Spinal cord (tissue), 10 donors: ENCODE measurements around the gene PALD1. TPM values are rescaled to one million over a fixed set of nuclear protein-coding genes. Genes with fewer than 3 reads are reported as not detected.

Experiments
- DNase-seq, 6 donors: peaks; one replicate each; pipeline versions ENCODE4 v3.0.0 to v3.0.0-alpha.2; 2013 to 2015; ENCODE audit warnings: low spot score in 6 of 6, low read depth in 4 of 6
- H3K27ac ChIP-seq: one replicate; pipeline ENCODE4 v1.5.1; 2013; ENCODE audit warnings: low read depth, low read length, control low read depth
- H3K27me3 ChIP-seq: one replicate; pipeline ENCODE4 v1.6.1; 2013; ENCODE audit warnings: low read length; ENCODE audit not compliant: control insufficient read depth, insufficient read depth
- H3K36me3 ChIP-seq: one replicate; pipeline ENCODE4 v1.6.1; 2013; ENCODE audit warnings: low read length; ENCODE audit not compliant: control insufficient read depth, insufficient read depth
- H3K4me1 ChIP-seq: one replicate; pipeline ENCODE4 v1.6.1; 2013; ENCODE audit warnings: low read length; ENCODE audit not compliant: control insufficient read depth, insufficient read depth
- H3K4me3 ChIP-seq: one replicate; pipeline ENCODE4 v1.5.1; 2013; ENCODE audit warnings: low read depth, low read length, control low read depth
- H3K9me3 ChIP-seq: one replicate; pipeline ENCODE4 v1.6.1; 2013; ENCODE audit warnings: low read length; ENCODE audit not compliant: control insufficient read depth, insufficient read depth
- WGBS: methylation state at CpG from one replicate; pipeline ENCODE4 v1.1.5; 2013; ENCODE audit warnings: missing lambda C conversion rate; ENCODE audit not compliant: insufficient coverage; 5-methylcytosine and 5-hydroxymethylcytosine counted together
- polyA plus RNA-seq, 2 donors: library from polyadenylated mRNA; unstranded; fragments of 120-200 nt; gene quantifications; one replicate each; pipeline ENCODE4 v1.2.1, GENCODE V29; 2013; ENCODE audit not compliant: insufficient read length in 2 of 2
- total RNA-seq, 2 donors: library from RNA; depleted of rRNA in 1 of 2; stranded (reverse); fragments of 120-200 nt in 1 of 2; fragments of >200 nt in 1 of 2; gene quantifications; one replicate each; pipeline versions ENCODE4 v1.2.3 to v1.2.4, GENCODE V29; 2013 to 2014
- donor health status: healthy.

Gene PALD1
- total and polyA plus RNA-seq, 4 donors: 10.0 to 26.3 (median 24.1) TPM

DNA sequence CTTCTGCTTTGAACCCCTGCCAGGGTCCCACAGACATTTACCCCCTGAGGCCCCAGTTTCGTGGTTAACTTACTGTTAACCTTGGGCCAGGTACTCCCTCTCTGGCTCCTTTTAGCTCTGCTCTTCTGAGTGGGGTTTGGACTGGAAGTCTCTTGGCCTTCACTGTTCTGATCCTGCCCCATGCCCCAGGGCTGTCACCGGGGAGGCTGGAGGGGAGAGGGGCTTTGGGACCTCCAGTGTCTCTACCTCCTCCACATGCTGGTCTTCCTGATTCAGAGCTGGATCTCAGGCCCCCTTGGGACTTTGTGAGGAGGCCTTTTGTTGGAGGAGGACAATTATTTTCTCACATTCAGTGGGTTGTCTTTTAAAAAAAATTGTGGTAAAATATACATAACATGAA is 12.7 kb upstream of the PALD1 start:
- H3K4me3 ChIP-seq: no peak overlapping the region
- H3K27me3 ChIP-seq: no peaks in the 10 kb centered on the region
- no peak overlapping the region for H3K27ac ChIP-seq
- peaks cover 44% of the 10 kb centered on the region for H3K4me1 ChIP-seq
- H3K9me3 ChIP-seq: no peaks in the 10 kb centered on the region
- H3K36me3 ChIP-seq: no peaks in the 10 kb centered on the region
- WGBS: 80% methylated on average over 1 of the region's 2 CpGs
- no peak for DNase-seq

DNA sequence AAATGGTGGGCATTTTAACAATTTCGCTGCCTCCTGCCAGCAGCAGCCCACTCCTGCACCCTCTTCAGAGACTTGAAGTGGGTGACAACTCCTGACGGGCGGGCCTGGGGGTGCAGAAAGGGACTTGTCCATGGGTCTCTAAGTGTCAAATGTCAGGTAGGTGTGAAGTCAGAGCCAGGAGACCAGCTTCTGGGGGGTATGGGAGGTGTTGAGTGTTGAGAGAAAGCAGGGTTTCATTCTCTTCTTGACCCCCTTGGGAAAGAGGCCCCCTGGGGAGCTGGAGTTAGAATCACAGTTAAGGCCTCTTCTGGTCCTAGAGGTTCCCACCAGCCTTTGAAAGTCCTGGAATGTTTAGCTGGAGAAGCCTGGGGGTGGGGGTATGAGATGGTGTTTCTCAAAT is 11.6 kb upstream of the PALD1 start:
- Histone ChIP-seq H3K27ac (no peak overlapping the region), H3K36me3 (no peaks in the 10 kb centered on the region), H3K4me1 (peaks cover 36% of the 10 kb centered on the region), H3K27me3 (no peaks in the 10 kb centered on the region), H3K9me3 (no peaks in the 10 kb centered on the region), H3K4me3 (no peak overlapping the region)
- no peak for DNase-seq
- WGBS: 94% methylated on average over 2 of the region's 3 CpGs

DNA sequence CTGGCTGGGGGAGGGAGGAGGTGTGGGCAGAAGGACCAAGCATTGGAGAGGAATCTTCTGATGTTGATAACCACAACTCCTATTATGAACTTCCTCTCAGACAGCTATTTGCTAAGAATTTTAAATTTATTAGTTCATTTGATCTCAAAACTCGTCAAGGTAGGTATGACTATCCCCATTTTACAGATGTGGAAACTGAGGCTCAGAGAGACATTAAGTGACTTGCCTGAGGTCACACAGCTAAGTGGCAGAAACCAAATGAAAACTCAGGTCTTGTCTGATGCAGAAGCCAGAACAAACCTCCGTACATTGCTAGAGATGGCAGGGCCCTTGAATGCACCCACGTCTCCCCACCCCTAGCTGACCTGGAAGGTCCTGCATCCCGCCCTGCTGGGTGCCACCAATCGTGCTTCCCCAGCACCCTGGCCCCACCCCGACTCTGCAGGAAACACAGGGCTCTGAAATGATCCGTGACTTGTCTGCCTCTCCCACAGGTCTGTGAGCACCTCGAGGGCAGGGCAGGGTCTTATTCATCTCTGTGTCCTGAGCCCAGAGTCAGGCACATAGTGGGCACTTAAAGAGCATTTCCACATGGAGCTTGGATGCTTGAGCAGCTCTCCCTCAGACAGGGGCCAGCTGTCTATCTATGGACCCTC is 5.6 kb upstream of the PALD1 start:
- peaks cover 1% of the 10 kb centered on the region for H3K9me3 ChIP-seq
- H3K4me3 ChIP-seq: no peak overlapping the region
- no peak overlapping the region for H3K27ac ChIP-seq
- WGBS: 87% methylated on average over 7 of the region's 8 CpGs
- no peaks in the 10 kb centered on the region for H3K27me3 ChIP-seq
- DNase-seq: no peak
- no peaks in the 10 kb centered on the region for H3K36me3 ChIP-seq
- H3K4me1 ChIP-seq: peaks cover 26% of the 10 kb centered on the region

DNA sequence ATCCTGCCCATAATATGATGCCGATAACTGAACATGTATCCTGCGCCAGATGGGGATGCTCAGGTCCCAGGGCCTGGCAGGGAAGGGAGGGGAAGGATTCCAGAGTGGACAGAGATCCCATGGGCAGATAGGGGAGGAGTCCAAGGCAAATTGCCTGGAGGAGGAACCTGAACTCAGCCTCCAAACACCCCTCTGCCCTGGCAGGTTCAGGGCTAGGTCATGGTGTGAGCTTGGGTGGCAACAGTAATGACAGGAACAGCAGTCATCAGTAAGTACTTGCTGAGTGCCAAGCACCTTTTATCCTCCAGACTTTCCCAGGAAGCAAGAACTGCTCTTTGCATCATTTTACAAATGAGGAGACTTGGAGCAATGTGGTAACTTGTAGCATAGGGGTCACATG is 3.8 kb upstream of the PALD1 start:
- WGBS: 100% methylated on average over 1 of the region's 2 CpGs

DNA sequence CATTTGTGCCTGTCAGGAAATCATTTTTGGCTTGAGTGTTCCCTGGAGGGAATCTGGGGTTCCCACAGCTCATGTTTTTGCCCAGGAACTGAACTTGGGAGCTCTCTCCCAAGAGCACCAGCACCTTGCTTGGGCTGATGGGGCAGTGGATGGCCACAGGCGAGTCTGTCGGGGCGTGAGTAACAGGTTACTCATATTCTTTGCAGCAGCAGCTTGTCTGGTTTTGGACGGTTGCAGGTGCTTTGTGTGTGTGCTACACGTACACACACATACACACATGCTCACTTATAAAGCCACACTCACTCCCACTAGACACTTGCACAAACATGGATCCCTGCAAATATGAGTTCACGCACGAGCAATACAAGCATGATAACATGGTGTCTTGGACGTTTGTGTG is 2.9 kb upstream of the PALD1 start:
- Histone ChIP-seq H3K27ac (no peak overlapping the region), H3K4me3 (no peak overlapping the region), H3K36me3 (peaks cover 3% of the 10 kb centered on the region), H3K27me3 (no peaks in the 10 kb centered on the region), H3K9me3 (peaks cover 1% of the 10 kb centered on the region), H3K4me1 (peaks cover 34% of the 10 kb centered on the region)
- no peak for DNase-seq
- 89% methylated on average over 5 of the region's 8 CpGs for WGBS

More for the DNA sequence above, 3.8 kb upstream of the PALD1 start:
- H3K27me3 ChIP-seq: no peaks in the 10 kb centered on the region
- H3K4me1 ChIP-seq: peaks cover 27% of the 10 kb centered on the region
- H3K27ac ChIP-seq: no peak overlapping the region
- no peak for DNase-seq
- H3K4me3 ChIP-seq: no peak overlapping the region
- H3K36me3 ChIP-seq: no peaks in the 10 kb centered on the region
- peaks cover 1% of the 10 kb centered on the region for H3K9me3 ChIP-seq

DNA sequence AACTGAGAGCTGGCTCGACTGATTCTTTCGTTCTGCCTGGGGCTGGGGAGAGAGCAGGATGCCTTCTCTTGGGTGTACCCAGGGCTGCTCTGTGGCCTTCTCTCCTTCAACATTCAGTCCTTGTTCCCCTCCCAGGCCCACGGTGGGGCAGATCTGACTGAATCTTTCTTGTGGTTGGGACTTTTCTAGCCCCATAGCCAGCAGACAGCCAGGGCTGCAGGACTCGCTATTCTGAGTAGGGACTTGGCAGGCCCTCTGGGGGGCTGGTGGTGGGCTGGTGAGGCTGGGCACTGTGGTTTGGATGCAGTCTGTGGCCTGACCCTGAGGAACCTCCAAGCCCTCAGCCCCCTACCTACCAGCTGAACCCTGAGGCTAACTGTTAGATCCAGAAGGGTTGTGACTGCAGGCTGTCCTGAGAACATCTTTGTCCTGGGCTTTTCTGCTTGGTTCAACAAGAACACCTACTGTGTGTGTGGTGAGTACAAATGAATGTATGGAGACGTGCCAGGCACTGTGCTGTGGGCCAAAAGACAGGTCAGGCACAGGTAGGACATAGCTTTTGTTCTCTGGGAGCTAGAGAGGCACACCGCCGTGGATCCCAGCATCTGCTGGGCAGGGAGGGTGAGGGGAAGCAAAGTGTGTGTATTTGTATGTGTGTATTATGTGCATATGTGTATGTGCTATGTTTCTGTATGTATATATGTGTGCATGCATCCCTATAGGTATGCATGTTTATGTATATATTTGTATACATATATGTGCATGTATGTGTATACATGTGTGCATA is 2.1 kb upstream of the PALD1 start:
- Histone ChIP-seq H3K4me1 (peaks cover 42% of the 10 kb centered on the region), H3K27me3 (no peaks in the 10 kb centered on the region), H3K27ac (no peak overlapping the region), H3K36me3 (peaks cover 3% of the 10 kb centered on the region), H3K9me3 (peaks cover 1% of the 10 kb centered on the region), H3K4me3 (no peak overlapping the region)
- 63% methylated on average over 7 of the region's 7 CpGs for WGBS
- no peak for DNase-seq

DNA sequence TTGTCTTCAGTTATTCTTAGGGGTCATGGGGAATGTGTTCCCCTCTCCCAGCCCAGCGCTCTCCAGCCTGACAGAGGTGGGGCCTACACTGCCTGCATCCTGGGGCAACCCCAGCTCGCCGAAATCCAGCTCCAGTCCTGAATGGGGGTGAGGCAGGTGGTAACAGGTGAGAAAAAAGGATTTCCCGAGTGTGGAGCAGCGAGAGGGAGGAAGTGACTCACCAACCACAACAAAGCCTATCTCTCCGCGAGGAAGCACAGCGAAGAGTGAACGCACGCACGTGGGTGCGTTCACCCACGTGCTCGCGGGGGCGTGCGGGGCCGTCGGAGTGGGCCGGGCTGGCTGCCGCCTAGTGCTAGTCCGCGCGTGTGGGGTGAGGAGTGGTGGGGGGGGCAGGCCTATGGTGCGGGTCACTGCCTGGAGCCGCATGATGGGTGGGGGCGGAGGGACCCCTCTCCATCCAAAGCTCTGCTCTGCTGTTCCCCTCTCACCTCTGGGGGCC is 855 bp upstream of the PALD1 start:
- Histone ChIP-seq H3K4me1 (peaks cover 49% of the 10 kb centered on the region), H3K9me3 (no peaks in the 10 kb centered on the region), H3K36me3 (peaks cover 3% of the 10 kb centered on the region), H3K27ac (no peak overlapping the region), H3K4me3 (peak overlapping the region; percentile 41), H3K27me3 (no peaks in the 10 kb centered on the region)
- DNase-seq: peak in 1 of 6 donors; percentile 31
- WGBS: 13% methylated on average over 16 of the region's 27 CpGs

DNA sequence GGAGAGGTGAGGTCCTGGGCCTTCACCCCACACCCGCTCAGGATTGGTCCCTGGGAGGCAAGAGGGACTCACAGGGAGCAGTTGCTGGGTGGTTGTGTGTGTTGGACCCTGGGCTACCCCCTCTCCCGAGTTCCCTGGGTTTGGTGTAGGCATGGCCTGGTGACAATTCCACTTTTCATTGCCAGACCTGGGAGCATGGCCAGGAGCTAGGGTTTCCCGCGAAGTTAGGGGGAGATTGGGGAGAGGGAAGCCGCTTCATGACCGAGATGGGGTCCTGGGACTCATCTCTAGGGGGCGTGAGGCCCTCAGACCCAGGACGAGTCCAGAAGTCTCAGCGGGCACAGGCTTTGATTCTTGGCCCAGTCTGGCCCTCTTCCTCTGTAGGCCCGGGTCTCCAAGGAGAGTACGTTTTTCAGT is 606 bp downstream of the PALD1 start:
- no peaks in the 10 kb centered on the region for H3K9me3 ChIP-seq
- H3K36me3 ChIP-seq: peaks cover 8% of the 10 kb centered on the region
- peak overlapping the region; percentile 82 for H3K27ac ChIP-seq
- H3K27me3 ChIP-seq: no peaks in the 10 kb centered on the region
- 10% methylated on average over 9 of the region's 11 CpGs for WGBS
- H3K4me1 ChIP-seq: peaks cover 59% of the 10 kb centered on the region
- H3K4me3 ChIP-seq: peak overlapping the region; percentile 41
- DNase-seq: peak in 1 of 6 donors; percentile 46

DNA sequence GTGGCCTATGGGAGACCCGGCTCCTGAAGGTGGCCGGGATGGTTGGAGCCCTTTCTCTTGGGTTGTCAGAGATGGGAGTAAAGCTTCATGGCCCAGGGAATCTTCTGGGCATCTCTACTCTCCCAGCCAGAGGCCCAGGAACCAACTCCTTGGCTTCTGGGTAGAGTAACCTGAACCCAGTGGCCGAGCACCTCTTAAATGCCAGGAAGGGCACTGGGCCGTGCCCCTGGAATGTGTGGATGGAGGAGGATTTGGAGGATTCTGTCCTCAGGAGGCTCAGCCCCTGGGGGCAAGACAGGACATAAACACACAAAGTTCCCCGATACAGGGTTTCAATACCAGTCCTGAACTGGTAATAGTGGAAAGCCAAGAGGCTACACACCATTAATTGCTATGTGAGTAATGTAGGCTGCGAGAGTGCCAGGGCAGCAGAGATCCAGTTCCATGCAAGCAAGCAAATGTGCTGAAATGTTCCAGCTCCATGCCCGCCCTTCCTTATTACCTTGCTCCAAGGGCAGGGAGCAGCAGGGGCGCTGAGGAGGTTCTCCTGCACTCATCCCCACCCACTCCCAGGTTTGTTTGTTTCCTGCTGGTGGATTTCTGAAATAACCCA is 1.2 kb downstream of the PALD1 start:
- H3K4me1 ChIP-seq: peaks cover 59% of the 10 kb centered on the region
- no peaks in the 10 kb centered on the region for H3K27me3 ChIP-seq
- peaks cover 8% of the 10 kb centered on the region for H3K36me3 ChIP-seq
- H3K4me3 ChIP-seq: peak overlapping the region; percentile 41
- WGBS: 47% methylated on average over 5 of the region's 8 CpGs
- no peak for DNase-seq
- peak overlapping the region; percentile 82 for H3K27ac ChIP-seq
- no peaks in the 10 kb centered on the region for H3K9me3 ChIP-seq
